NOMO-1 treated with dmso at 0.1 percent for 144 hours (cell line): ENCODE measurements around the gene FERMT2.

Experiments
- DNase-seq: peaks from one replicate; lab custom pipeline; 2025; ENCODE audit not compliant: unreplicated experiment; lab: John Stamatoyannopoulos, UW

FERMT2 gene

GRCh38 chr14:52902971-52903619 lies 47.8 kb downstream of the FERMT2 start:
- DNase-seq: no peak

DNA sequence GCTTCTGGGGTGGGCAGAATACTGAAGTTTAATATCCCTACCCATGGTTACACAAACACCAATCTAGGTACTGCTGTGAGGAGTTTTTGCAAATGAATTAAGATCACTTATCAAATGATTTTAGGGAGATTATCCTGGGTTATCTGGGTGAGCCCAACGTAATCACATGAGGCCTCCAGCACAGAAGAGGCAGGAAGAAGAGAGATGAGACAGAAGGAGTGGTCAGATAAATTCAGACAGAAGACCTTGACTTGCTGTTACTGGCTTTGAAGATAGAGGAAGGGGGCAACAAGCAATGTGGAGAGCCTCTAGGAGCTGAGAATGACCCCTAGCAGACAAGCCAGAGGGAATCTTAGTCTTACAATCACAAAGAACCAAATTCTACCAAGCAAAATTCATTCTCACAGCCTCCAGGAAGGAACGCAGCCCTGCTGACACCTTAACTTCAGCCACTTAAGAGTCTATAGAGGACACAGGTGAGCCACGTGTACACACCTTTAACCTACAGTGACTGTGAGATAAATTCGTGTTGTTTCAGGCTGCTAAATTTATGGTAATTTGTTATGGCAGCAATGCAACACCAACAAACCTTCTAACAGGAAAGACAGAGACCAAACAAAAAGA lies 49.4 kb downstream of the FERMT2 start:
- DNase-seq: no peak

- DNase-seq: no peak
These were observed 50.1 kb downstream of the FERMT2 start for GRCh38 chr14:52900731-52901130.

DNA sequence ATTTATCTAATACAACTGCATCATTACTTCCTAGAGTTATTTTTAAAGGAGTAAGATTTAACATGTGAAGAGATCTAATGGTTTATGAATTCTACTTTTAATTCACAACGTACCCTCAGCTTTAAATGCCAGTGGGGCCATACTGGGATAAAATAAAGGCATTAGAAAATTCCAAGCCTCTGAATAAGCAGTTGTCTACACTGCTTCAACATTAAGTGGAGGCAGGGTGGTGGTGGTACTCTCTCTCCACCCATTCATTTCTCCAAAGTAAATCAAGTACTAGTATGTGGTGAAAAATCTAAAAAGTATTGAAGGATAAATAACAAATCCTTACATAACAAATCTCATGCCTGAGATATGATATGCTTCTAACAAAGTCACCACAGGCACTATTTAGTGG lies 52.4 kb downstream of the FERMT2 start:
- DNase-seq: no peak

GRCh38 chr14:52895000-52895399 lies 55.9 kb downstream of the FERMT2 start:
- DNase-seq: no peak

DNA sequence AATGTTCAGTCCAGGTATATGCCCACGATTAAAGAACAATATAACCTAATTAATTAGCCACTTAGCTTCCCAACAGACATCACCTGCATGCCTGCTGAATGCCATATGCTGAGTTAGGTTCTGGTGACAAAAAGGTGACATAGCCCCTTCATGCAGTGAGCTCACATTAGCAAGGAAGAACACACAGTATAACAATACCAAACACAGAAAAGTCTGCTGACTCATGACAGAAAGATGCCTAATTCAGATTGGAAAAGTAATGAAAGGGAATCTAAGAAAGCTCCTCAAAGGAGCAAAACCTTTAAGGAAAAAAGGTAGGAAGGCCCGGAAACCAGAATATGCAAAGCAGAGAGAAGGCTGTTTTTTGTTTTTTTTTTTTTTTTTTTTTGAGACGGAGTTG lies 59.0 kb downstream of the FERMT2 start:
- no peak for DNase-seq

- no peak for DNase-seq
These were observed 61.7 kb downstream of the FERMT2 start for GRCh38 chr14:52888839-52889838.

GRCh38 chr14:52888159-52888558 lies 62.7 kb downstream of the FERMT2 start:
- no peak for DNase-seq

DNA sequence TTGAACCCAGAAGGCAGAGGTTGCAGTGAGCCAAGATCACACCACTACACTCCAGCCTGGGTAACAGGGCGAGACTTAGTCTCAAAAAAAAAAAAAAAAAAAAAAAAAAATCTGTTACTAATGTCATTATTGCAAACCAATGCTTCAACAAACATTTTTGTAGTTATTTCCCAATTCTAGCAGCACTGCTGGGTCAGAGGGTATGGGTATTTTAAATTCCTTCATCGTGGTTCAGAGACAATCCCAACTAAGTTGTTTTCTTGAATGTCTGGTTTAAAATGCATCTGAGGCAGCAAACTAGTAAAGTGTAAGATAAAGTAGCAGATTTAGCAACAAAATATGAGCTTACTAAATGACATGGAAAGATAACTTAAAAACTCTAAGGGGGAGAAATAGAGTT lies 65.6 kb downstream of the FERMT2 start:
- DNase-seq: no peak

- DNase-seq: no peak
These were observed 67.2 kb downstream of the FERMT2 start for GRCh38 chr14:52883658-52884057.

DNA sequence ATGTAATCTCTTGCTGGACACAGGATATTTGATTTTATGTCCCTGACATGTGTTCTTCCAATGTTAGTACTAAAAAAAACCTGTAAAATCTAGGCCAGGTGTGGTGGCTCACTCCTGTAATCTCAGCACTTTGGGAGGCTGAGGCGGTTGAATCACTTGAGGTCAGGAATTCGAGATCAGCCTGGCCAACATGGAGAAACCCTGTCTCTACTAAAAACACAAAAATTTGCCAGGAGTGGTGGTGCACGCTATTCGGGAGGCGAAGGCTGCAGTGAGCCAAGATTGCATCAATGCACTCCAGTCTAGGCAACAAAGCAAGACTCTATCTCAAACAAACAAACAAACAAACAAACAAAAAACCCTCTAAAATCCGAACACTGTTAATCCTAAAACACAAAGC lies 68.0 kb downstream of the FERMT2 start:
- DNase-seq: no peak

DNA sequence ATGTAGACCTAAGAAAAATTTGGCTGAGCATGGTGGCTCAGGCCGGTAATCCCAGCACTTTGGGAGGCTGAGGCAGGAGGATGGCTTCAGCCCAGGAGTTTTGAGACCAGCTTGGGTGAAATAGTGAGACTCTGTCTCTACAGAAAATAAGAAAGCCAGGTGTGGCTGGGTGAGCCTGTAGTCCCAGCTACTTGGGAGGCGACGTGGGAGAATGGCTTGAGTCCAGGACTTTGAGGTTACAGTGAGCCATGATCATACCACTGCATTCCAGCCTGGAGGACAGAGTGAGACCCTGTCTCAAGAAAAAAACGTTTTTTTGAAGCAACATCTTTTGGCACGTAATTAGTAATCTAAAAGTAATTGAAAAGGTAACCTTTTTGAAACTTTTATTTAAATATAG lies 70.9 kb downstream of the FERMT2 start:
- DNase-seq: no peak

DNA sequence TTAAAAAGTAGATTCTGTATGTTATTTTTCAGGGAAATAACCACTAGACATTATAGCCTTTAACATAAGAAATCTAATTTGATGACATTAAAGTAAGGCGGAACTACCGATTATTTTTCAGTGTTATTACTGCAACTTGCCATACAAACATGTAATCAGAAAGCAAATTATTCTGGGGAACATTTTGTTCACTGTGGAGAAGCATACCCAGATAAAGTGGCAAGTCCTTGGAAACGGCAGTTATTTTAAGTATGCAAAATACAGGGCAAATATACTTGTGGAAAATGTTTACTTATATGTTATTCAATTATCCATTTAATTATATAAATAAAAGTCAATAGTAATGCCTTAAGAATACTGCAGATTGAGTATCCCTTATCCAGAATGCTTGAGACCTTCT lies 71.9 kb downstream of the FERMT2 start:
- no peak for DNase-seq

GRCh38 chr14:52878469-52878868 lies 72.4 kb downstream of the FERMT2 start:
- DNase-seq: no peak

- no peak for DNase-seq
These were observed 73.2 kb downstream of the FERMT2 start for GRCh38 chr14:52877628-52878027.

- no peak for DNase-seq
These were observed 74.0 kb downstream of the FERMT2 start for GRCh38 chr14:52876806-52877205.

DNA sequence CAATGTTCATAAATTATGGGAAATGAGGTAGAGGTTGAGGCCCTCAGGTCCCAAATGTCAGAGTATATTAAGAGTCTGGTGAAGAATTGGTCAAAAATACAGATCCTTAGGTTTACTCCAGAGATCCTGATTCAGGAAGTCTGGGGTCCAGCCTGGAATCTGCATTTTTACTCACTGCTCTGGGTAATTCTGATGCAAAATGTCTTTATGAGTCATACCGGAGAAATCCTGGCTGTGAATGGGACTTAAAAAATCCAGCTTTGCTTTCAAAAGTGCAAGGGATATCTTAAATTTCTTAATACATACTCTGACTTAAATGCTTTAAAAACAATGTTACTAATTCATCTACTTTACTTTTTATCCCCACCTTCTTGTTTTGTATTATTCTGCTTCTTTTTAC lies 74.5 kb downstream of the FERMT2 start:
- no peak for DNase-seq

GRCh38 chr14:52875707-52876106 lies 75.1 kb downstream of the FERMT2 start:
- DNase-seq: no peak

DNA sequence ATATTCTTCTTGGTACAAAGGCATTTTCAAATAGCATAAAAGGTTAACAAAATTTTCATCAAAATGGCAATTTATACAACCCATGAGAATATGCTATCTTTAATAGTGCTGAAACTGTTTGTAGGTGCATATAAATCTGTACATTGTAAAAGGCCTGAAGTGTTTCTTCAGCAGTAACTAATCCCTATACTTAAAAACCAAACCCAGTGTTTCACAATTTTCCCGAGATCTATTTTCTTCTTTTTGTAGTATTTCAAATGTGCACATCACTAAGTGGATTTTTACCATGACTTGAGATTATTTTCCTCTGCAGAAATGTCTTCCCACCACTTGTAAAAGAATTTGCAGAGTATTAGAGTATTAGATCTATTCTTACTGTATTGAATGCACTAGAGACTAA lies 76.5 kb downstream of the FERMT2 start:
- DNase-seq: no peak

DNA sequence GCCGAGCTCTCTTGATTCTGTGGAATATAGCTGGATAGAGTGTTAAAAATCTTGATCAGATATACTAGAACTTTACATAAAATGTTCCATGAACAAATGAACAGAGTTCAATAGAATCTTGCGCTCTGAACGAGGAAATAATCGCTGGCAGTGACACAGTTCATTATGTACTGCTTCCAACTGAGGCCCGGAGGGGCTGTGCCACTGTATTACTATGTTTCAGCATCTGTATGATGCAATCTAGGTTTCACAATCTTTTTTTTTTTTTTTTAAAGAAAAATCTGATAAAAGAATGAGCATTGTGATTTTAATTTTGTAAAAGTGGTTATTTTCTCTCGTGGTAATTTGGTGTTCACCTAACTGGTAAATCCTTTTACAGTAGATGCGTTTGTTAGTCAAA lies 77.2 kb downstream of the FERMT2 start:
- no peak for DNase-seq

- DNase-seq: no peak
These were observed 77.8 kb downstream of the FERMT2 start for GRCh38 chr14:52873065-52873464.

- no peak for DNase-seq
These were observed 79.2 kb downstream of the FERMT2 start for GRCh38 chr14:52871606-52872005.
